Erythroblast (primary cell): ENCODE results near the gene ARHGAP6.

Experiments
- GATA1 ChIP-seq: IDR thresholded peaks from 2 replicates; pipeline ENCODE4 v1.6.1; 2011; ENCODE audit warnings: low read depth, mild to moderate bottlenecking, control low read depth, low read length, moderate library complexity
- POLR2A ChIP-seq: IDR thresholded peaks from 2 replicates; pipeline ENCODE4 v1.6.1; 2011; ENCODE audit warnings: mild to moderate bottlenecking, low read length

- no peak for TF ChIP-seq POLR2A
- TF ChIP-seq GATA1: no peak
Observed at GRCh38 chrX:11449613-11450012, 216.1 kb downstream of the ARHGAP6 start.
